GM12878 (cell line): Measurements from ENCODE around the gene RIN2.

Experiments used
- POLR2A ChIP-seq: IDR thresholded peaks from 2 replicates; pipeline ENCODE4 v1.6.1; 2011; ENCODE audit warnings: low read depth, mild to moderate bottlenecking, low read length
- POLR2AphosphoS2 ChIP-seq: IDR thresholded peaks from 2 replicates; pipeline ENCODE4 v1.6.1; 2011; ENCODE audit warnings: low read depth, mild to moderate bottlenecking, low read length, improper control_type of control experiment, moderate library complexity
- ZNF274 ChIP-seq: IDR thresholded peaks from one replicate; pipeline ENCODE4 v1.8.0; 2011; ENCODE audit not compliant: insufficient read length, insufficient read depth
- TF ChIP-seq, protein P1 (sequence below): fragments of 450-650 bp; IDR thresholded peaks from 2 replicates; pipeline ENCODE4 v1.6.1; 2017; ENCODE audit warnings: mild to moderate bottlenecking
- TF ChIP-seq, protein P2 (sequence below): fragments of 450-650 bp; formaldehyde crosslinking; IDR thresholded peaks from 2 replicates; pipeline ENCODE4 v1.4.0; 2022; ENCODE audit warnings: mild to moderate bottlenecking, moderate library complexity

DNA sequence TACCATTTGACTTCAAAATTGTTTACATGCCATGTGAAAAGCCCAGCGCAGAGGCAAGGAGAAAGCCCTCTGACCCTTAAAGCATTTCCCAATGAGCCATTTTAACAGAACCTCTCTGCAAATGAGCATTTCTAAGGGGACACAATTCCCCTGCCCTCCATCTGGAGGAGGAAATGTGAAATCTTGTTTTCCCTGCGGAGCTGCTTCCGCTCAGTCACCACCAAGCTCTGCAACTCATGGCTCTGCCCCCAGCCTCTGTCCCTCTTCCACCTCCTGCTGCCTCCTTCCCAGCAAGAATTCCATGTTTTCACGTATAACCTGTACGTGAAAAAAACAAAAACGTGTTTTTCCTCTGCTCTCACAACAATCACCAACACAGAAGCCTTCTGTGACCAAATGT, 12.3 kb downstream of the RIN2 start:
- TF ChIP-seq POLR2AphosphoS2 (no peak), ZNF274 (no peak), POLR2A (no peak)
- TF ChIP-seq, protein P1, sequence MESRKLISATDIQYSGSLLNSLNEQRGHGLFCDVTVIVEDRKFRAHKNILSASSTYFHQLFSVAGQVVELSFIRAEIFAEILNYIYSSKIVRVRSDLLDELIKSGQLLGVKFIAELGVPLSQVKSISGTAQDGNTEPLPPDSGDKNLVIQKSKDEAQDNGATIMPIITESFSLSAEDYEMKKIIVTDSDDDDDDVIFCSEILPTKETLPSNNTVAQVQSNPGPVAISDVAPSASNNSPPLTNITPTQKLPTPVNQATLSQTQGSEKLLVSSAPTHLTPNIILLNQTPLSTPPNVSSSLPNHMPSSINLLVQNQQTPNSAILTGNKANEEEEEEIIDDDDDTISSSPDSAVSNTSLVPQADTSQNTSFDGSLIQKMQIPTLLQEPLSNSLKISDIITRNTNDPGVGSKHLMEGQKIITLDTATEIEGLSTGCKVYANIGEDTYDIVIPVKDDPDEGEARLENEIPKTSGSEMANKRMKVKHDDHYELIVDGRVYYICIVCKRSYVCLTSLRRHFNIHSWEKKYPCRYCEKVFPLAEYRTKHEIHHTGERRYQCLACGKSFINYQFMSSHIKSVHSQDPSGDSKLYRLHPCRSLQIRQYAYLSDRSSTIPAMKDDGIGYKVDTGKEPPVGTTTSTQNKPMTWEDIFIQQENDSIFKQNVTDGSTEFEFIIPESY, result no peak
- TF ChIP-seq, protein P2, sequence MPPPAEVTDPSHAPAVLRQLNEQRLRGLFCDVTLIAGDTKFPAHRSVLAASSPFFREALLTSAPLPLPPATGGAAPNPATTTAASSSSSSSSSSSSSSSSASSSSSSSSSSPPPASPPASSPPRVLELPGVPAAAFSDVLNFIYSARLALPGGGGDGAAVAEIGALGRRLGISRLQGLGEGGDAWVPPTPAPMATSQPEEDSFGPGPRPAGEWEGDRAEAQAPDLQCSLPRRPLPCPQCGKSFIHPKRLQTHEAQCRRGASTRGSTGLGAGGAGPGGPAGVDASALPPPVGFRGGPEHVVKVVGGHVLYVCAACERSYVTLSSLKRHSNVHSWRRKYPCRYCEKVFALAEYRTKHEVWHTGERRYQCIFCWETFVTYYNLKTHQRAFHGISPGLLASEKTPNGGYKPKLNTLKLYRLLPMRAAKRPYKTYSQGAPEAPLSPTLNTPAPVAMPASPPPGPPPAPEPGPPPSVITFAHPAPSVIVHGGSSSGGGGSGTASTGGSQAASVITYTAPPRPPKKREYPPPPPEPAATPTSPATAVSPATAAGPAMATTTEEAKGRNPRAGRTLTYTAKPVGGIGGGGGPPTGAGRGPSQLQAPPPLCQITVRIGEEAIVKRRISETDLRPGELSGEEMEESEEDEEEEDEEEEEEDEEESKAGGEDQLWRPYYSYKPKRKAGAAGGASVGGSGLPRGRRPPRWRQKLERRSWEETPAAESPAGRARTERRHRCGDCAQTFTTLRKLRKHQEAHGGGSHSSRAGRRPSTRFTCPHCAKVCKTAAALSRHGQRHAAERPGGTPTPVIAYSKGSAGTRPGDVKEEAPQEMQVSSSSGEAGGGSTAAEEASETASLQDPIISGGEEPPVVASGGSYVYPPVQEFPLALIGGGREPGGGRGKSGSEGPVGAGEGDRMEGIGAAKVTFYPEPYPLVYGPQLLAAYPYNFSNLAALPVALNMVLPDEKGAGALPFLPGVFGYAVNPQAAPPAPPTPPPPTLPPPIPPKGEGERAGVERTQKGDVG (CRISPR knock-in tag), result no peak
